SH-SY5Y (cell line): ENCODE measurements around the gene KCNB1.

Experiments used
- GATA2 ChIP-seq: IDR thresholded peaks from 2 replicates; pipeline ENCODE4 v1.6.1; 2011; ENCODE audit warnings: mild to moderate bottlenecking, low read depth, low read length
- GATA3 ChIP-seq: IDR thresholded peaks from 2 replicates; pipeline ENCODE4 v1.6.1; 2011; ENCODE audit warnings: low read depth, mild to moderate bottlenecking, low read length, moderate library complexity

GRCh38 chr20:49400904-49401303 is 81.6 kb downstream of the KCNB1 start:
- TF ChIP-seq GATA3, result no peak
- no peak for TF ChIP-seq GATA2
